Liver (tissue), 9 donors: ENCODE results near the gene CCDC154. TPM values are rescaled to one million over a fixed set of nuclear protein-coding genes. Genes with fewer than 3 reads are reported as not detected.
"Not testable (repeated sequence)": the region's sequence is repeated elsewhere in the genome, so short reads cannot be mapped to it uniquely, and the experiment has no call there.

ENCODE experiments used
- DNase-seq: peaks from one replicate; pipeline ENCODE4 v3.0.0-alpha.2; 2017; ENCODE audit warnings: low spot score
- H3K27ac ChIP-seq, 2 donors: one replicate each; pipeline ENCODE4 v1.7.0; 2013; ENCODE audit warnings: inconsistent platforms in 2 of 2, low read length in 2 of 2, control low read depth in 1 of 2, low read depth in 1 of 2, mild to moderate bottlenecking in 1 of 2
- H3K27me3 ChIP-seq, 4 donors: one replicate each; pipeline versions ENCODE4 v1.6.1 to v1.7.0; 2013; ENCODE audit warnings: low read length in 3 of 4, inconsistent platforms in 1 of 4, mild to moderate bottlenecking in 1 of 4, moderate library complexity in 1 of 4; ENCODE audit not compliant: control insufficient read depth in 4 of 4, insufficient read depth in 4 of 4
- H3K36me3 ChIP-seq, 4 donors: one replicate each; pipeline versions ENCODE4 v1.6.1 to v1.7.0; 2013; ENCODE audit warnings: low read length in 3 of 4, mild to moderate bottlenecking in 3 of 4, low read depth in 1 of 4, moderate library complexity in 1 of 4; ENCODE audit not compliant: control insufficient read depth in 4 of 4, insufficient read depth in 3 of 4
- H3K4me1 ChIP-seq, 4 donors: one replicate each; pipeline versions ENCODE4 v1.6.1 to v1.7.0; 2013; ENCODE audit warnings: low read length in 3 of 4, mild to moderate bottlenecking in 3 of 4, moderate library complexity in 1 of 4; ENCODE audit not compliant: control insufficient read depth in 4 of 4, insufficient read depth in 4 of 4
- H3K4me3 ChIP-seq, 3 donors: one replicate each; pipeline versions ENCODE4 v1.6.1 to v1.7.0; 2013; ENCODE audit warnings: low read length in 3 of 3, control low read depth in 1 of 3, low read depth in 1 of 3, mild to moderate bottlenecking in 1 of 3
- H3K9ac ChIP-seq, 2 donors: one replicate each; pipeline ENCODE4 v1.7.0; 2013; ENCODE audit warnings: low read length in 2 of 2, mild to moderate bottlenecking in 2 of 2, moderate library complexity in 2 of 2, control low read depth in 1 of 2, low read depth in 1 of 2
- H3K9me3 ChIP-seq, 4 donors: one replicate each; pipeline versions ENCODE4 v1.6.1 to v1.7.0; 2013; ENCODE audit warnings: low read length in 3 of 4; ENCODE audit not compliant: control insufficient read depth in 4 of 4
- FOXA2 ChIP-seq: IDR thresholded peaks from 2 replicates; pipeline ENCODE4 v1.6.1; 2016; ENCODE audit warnings: antibody characterized with exemption
- GABPA ChIP-seq, 2 donors: IDR thresholded peaks in 1 of 2; conservative IDR thresholded peaks in 1 of 2; 2 replicates each; pipeline ENCODE4 v1.6.1; 2016; ENCODE audit warnings: antibody characterized with exemption in 2 of 2, mild to moderate bottlenecking in 1 of 2, moderate library complexity in 1 of 2
- HNF4A ChIP-seq, 2 donors: conservative IDR thresholded peaks; 2 replicates each; pipeline ENCODE4 v1.6.1; 2016; ENCODE audit warnings: antibody characterized with exemption in 2 of 2, mild to moderate bottlenecking in 2 of 2
- HNF4G ChIP-seq: IDR thresholded peaks from 2 replicates; pipeline ENCODE4 v1.6.1; 2016; ENCODE audit warnings: antibody characterized with exemption
- JUND ChIP-seq, 2 donors: IDR thresholded peaks; 2 replicates each; pipeline ENCODE4 v1.6.1; 2016; ENCODE audit warnings: antibody characterized with exemption in 2 of 2
- NR2F2 ChIP-seq: IDR thresholded peaks from 2 replicates; pipeline ENCODE4 v1.6.1; 2016; ENCODE audit warnings: antibody characterized with exemption
- RAD21 ChIP-seq, 2 donors: IDR thresholded peaks; 2 replicates each; pipeline ENCODE4 v1.6.1; 2016; ENCODE audit warnings: antibody characterized with exemption in 2 of 2, mild to moderate bottlenecking in 2 of 2
- RXRA ChIP-seq, 2 donors: IDR thresholded peaks; 2 replicates each; pipeline ENCODE4 v1.6.1; 2017 to 2018; ENCODE audit warnings: antibody characterized with exemption in 2 of 2, mild to moderate bottlenecking in 1 of 2
- SP1 ChIP-seq: IDR thresholded peaks from 2 replicates; pipeline ENCODE4 v1.6.1; 2018; ENCODE audit warnings: antibody characterized with exemption, mild to moderate bottlenecking
- WGBS: extraction: QIAGEN DNeasy Blood & Tissue Kit; methylation state at CpG from one replicate; pipeline ENCODE4 v1.1.7; 2013; 5-methylcytosine and 5-hydroxymethylcytosine counted together
- polyA plus RNA-seq, 2 donors: library from polyadenylated mRNA; stranded (reverse) in 1 of 2; unstranded in 1 of 2; fragments of 200-250 nt in 1 of 2; fragments of >200 nt in 1 of 2; fragmentation: Nextera tagmentation in 1 of 2; extraction: Ambion mirVana in 1 of 2; gene quantifications; one replicate each; pipeline versions ENCODE4 v1.2.1 to v1.2.3, GENCODE V29; 2013 to 2015
- total RNA-seq, 2 donors: library from RNA; depleted of rRNA; stranded (reverse); fragments of >200 nt; gene quantifications; one replicate each; pipeline ENCODE4 v1.2.3, GENCODE V29; 2014
- TF ChIP-seq, protein P1 (sequence below): fragments of 150-350 bp; IDR thresholded peaks from 2 replicates; pipeline ENCODE4 v1.5.1; 2017; ENCODE audit warnings: improper control_type of control experiment, low read depth, low read length; ENCODE audit not compliant: missing input control
- TF ChIP-seq, protein P2 (sequence below): IDR thresholded peaks from 2 replicates; pipeline ENCODE4 v1.6.1; 2016; ENCODE audit warnings: antibody characterized with exemption, mild to moderate bottlenecking
- TF ChIP-seq, protein P3 (sequence below): IDR thresholded peaks from 2 replicates; pipeline ENCODE4 v1.6.1; 2016; ENCODE audit warnings: antibody characterized with exemption
- TF ChIP-seq, protein P4 (sequence below): IDR thresholded peaks from 2 replicates; pipeline ENCODE4 v1.6.1; 2016; ENCODE audit warnings: antibody characterized with exemption
- donor health status: healthy.
- donor health status: healthy.
- donor health status: healthy.
- donor health status: healthy.
- donor health status: healthy.

The CCDC154 gene
- total and polyA plus RNA-seq, 4 donors, result 0.18 to 0.42 (median 0.39) TPM; not detected in 1

DNA sequence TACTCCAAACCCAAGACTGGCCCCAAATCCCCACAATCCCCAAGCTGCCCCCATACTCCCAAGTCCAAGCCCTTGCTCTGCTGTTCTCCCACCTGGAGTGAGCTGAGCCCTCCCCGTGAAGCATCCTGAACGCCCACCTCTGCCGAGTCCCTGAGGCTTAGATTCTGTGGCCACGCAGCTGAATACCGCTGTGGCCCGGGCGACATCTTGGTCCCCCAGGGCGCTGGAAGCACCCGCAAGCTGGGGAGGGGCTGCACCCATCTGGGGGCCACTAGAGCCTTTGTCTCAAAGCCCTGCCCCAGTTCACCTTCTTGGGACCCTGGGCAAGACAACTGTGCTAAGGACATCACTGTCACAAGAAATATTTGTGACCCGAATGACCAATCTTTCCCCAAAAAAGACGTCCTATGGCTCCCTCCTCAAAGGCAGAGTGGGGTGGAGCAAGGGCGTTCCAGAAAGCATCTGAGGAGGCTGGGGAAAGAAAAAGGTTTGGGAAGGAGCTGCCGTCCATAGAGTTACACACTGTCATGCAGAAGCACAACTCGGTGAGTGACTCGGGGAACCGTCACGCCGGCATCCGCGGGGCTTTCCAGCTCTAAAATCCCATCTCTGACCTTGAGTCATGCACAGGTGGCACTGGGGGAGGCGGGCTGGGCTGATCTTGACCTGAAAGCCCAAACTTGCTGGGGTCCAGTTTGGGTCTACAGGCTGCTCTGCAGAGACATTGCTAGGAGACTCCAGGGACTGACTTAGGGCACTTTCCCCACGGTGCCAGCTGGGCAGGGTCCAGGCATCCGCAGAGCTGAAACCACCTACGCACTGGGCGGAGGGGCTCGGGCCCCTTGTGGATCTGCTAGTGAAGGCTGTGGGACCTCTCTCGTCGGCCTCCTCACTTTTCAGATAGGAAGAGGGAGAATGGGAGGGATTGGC, 37.8 kb upstream of the CCDC154 start:
- 85% methylated on average over 28 of the region's 28 CpGs for WGBS
- no peak overlapping the region for H3K9ac ChIP-seq

DNA sequence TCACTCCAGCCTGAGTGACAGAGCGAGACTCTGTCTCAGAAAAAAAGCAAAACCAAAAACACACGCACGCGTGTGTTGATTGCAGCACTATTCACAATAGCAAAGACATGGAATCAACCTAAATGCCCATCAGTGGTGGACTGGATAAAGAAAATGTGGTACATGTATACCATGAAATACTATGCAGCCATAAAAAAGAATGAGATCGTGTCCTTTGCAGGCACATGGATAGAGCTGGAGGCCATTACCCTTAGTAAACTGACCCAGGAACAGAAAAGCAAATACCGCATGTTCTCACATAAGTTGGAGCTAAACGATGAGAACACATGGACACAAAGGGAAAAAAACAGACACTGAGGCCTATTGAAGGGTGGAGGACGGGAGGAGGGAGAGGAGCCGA, 34.6 kb upstream of the CCDC154 start:
- H3K9ac ChIP-seq, H3K36me3 ChIP-seq, H3K27me3 ChIP-seq, H3K27ac ChIP-seq, H3K9me3 ChIP-seq, DNase-seq, H3K4me3 ChIP-seq: not testable (repeated sequence)
- 97% methylated on average over 9 of the region's 9 CpGs for WGBS
- peaks cover 4 to 14% (median 12%) of the 10 kb centered on the region in 4 donors for H3K4me1 ChIP-seq

More for the DNA sequence above, 37.8 kb upstream of the CCDC154 start:
- Histone ChIP-seq H3K4me1 (no peaks in the 10 kb centered on the region), H3K27me3 (no peaks in the 10 kb centered on the region), H3K36me3 (no peaks in the 10 kb centered on the region), H3K4me3 (no peak overlapping the region), H3K9me3 (peaks cover 0 to 1% (median 0%) of the 10 kb centered on the region in 4 donors), H3K27ac (no peak overlapping the region)
- TF ChIP-seq, protein P1, sequence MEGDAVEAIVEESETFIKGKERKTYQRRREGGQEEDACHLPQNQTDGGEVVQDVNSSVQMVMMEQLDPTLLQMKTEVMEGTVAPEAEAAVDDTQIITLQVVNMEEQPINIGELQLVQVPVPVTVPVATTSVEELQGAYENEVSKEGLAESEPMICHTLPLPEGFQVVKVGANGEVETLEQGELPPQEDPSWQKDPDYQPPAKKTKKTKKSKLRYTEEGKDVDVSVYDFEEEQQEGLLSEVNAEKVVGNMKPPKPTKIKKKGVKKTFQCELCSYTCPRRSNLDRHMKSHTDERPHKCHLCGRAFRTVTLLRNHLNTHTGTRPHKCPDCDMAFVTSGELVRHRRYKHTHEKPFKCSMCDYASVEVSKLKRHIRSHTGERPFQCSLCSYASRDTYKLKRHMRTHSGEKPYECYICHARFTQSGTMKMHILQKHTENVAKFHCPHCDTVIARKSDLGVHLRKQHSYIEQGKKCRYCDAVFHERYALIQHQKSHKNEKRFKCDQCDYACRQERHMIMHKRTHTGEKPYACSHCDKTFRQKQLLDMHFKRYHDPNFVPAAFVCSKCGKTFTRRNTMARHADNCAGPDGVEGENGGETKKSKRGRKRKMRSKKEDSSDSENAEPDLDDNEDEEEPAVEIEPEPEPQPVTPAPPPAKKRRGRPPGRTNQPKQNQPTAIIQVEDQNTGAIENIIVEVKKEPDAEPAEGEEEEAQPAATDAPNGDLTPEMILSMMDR, result no peak
- TF ChIP-seq, protein P2, sequence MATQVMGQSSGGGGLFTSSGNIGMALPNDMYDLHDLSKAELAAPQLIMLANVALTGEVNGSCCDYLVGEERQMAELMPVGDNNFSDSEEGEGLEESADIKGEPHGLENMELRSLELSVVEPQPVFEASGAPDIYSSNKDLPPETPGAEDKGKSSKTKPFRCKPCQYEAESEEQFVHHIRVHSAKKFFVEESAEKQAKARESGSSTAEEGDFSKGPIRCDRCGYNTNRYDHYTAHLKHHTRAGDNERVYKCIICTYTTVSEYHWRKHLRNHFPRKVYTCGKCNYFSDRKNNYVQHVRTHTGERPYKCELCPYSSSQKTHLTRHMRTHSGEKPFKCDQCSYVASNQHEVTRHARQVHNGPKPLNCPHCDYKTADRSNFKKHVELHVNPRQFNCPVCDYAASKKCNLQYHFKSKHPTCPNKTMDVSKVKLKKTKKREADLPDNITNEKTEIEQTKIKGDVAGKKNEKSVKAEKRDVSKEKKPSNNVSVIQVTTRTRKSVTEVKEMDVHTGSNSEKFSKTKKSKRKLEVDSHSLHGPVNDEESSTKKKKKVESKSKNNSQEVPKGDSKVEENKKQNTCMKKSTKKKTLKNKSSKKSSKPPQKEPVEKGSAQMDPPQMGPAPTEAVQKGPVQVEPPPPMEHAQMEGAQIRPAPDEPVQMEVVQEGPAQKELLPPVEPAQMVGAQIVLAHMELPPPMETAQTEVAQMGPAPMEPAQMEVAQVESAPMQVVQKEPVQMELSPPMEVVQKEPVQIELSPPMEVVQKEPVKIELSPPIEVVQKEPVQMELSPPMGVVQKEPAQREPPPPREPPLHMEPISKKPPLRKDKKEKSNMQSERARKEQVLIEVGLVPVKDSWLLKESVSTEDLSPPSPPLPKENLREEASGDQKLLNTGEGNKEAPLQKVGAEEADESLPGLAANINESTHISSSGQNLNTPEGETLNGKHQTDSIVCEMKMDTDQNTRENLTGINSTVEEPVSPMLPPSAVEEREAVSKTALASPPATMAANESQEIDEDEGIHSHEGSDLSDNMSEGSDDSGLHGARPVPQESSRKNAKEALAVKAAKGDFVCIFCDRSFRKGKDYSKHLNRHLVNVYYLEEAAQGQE, result no peak
- TF ChIP-seq SP1 (no peak), FOXA2 (no peak), JUND (IDR thresholded peaks at IDR 0.05) (no peak), NR2F2 (no peak), RAD21 (IDR thresholded peaks at IDR 0.05) (no peak), GABPA (IDR thresholded peaks at IDR 0.05 in 1 of 2, conservative IDR thresholded peaks at IDR 0.05 in 1 of 2) (no peak), HNF4A (conservative IDR thresholded peaks at IDR 0.05) (no peak), HNF4G (no peak), RXRA (IDR thresholded peaks at IDR 0.05) (no peak)
- TF ChIP-seq, protein P3, sequence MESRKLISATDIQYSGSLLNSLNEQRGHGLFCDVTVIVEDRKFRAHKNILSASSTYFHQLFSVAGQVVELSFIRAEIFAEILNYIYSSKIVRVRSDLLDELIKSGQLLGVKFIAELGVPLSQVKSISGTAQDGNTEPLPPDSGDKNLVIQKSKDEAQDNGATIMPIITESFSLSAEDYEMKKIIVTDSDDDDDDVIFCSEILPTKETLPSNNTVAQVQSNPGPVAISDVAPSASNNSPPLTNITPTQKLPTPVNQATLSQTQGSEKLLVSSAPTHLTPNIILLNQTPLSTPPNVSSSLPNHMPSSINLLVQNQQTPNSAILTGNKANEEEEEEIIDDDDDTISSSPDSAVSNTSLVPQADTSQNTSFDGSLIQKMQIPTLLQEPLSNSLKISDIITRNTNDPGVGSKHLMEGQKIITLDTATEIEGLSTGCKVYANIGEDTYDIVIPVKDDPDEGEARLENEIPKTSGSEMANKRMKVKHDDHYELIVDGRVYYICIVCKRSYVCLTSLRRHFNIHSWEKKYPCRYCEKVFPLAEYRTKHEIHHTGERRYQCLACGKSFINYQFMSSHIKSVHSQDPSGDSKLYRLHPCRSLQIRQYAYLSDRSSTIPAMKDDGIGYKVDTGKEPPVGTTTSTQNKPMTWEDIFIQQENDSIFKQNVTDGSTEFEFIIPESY, result no peak
- TF ChIP-seq, protein P4, sequence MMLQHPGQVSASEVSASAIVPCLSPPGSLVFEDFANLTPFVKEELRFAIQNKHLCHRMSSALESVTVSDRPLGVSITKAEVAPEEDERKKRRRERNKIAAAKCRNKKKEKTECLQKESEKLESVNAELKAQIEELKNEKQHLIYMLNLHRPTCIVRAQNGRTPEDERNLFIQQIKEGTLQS, result no peak
- DNase-seq, result no peak
